Activated CD4-positive, alpha-beta T cell treated with anti-CD3 and anti-CD28 coated beads, Interleukin-2, amount 50 U/mL, for 1 hour (primary cell): ENCODE data around the gene TSHZ2.
"Not testable (repeated sequence)": the region's sequence is repeated elsewhere in the genome, so short reads cannot be mapped to it uniquely, and the experiment has no call there.

ENCODE experiments used
- DNase-seq: peaks from one replicate; pipeline ENCODE4 v3.0.0-alpha.2; 2020

The TSHZ2 gene

GRCh38 chr20:53402233-53403005 lies 430.3 kb downstream of the TSHZ2 start:
- DNase-seq, result no peak

- no peak for DNase-seq
These were observed 430.9 kb downstream of the TSHZ2 start for GRCh38 chr20:53403029-53403428.

GRCh38 chr20:53405139-53405538 lies 433.0 kb downstream of the TSHZ2 start:
- no peak for DNase-seq

- no peak for DNase-seq
These were observed 434.4 kb downstream of the TSHZ2 start for GRCh38 chr20:53406580-53406979.

- no peak for DNase-seq
These were observed 436.7 kb downstream of the TSHZ2 start for GRCh38 chr20:53408691-53409446.

- DNase-seq, result no peak
These were observed 437.2 kb downstream of the TSHZ2 start for GRCh38 chr20:53409447-53409717.

GRCh38 chr20:53411129-53411528 lies 439.0 kb downstream of the TSHZ2 start:
- DNase-seq, result no peak

GRCh38 chr20:53411891-53412290 lies 439.7 kb downstream of the TSHZ2 start:
- DNase-seq, result no peak

DNA sequence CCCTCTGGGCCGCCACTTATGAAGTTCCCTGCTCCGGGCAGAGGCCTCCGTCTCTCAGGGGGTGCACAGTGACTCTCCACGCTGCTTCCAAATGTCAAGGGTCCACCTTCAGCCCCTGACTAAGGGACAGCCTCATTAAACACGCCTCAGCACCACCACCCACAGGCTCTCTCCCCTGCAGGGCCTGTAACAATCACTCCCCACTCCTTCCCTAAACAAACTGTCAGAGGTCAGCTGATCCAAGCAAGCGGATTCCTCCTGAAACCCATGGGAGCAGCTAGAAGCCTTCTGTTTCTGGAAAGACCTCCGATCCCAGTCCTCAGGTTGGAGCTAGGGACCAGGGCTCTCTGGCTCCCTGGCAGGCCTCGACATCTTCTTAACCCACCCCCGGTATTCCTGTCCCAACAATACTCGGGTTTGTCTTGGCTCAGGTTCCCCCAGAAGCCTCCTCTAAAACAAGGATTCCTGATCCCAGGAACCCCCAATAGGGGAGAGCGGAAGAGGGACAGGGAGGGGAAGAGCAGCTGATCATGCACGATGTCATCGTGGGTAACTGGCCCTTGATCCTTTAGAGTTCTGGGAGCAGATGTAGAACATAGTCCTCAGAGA lies 440.5 kb downstream of the TSHZ2 start:
- no peak for DNase-seq

- DNase-seq, result peak; percentile 26
These were observed 441.1 kb downstream of the TSHZ2 start for GRCh38 chr20:53413186-53413631.

DNA sequence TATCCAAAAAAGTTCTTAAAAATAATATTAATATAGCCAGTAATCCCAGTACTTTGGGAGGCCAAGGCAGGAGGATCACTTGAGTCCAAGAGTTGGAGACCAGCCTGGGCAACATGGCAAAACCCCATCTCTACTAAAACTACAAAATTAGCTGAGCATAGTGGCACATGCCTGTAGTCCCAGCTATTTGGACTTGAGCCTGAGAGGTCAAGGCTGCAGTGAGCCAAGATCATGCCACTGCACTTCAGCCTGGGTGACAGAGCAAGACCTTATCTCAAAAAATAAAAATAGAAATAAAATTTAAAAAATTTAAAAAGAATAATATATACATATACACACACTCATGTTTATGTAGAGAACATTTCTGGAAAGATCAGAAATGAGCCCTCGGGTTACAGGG lies 441.7 kb downstream of the TSHZ2 start:
- DNase-seq, result not testable (repeated sequence)

GRCh38 chr20:53419693-53420460 lies 447.7 kb downstream of the TSHZ2 start:
- DNase-seq, result no peak

GRCh38 chr20:53421343-53421742 lies 449.2 kb downstream of the TSHZ2 start:
- DNase-seq, result no peak

GRCh38 chr20:53422039-53422438 lies 449.9 kb downstream of the TSHZ2 start:
- no peak for DNase-seq

DNA sequence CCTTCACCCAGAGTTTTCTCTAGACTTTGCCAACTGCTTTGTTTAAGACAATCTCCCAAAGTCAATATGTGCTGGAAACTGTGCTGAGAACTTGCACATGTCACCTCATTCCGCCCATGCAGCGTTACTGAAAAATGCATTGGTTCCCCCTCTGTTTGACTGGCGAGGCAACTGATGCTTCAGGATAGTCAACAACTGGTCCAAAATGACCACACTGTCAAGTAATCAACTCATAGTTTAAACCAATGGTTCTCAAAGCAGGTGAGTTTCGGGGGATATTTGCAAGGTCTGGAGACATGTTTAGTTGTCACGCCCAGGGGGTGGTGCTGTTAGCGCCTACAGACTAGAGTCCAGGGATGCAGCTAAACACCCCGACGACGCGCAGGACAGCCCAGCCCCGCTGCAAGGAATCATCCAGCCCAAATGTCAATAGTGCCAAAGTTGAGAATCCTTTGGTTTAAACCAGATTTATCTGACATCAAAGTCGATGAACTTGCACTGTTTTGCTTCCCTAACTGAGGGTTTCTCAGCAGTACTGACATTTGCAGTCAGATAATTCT lies 451.5 kb downstream of the TSHZ2 start:
- no peak for DNase-seq

- no peak for DNase-seq
These were observed 453.3 kb downstream of the TSHZ2 start for GRCh38 chr20:53425481-53425880.

DNA sequence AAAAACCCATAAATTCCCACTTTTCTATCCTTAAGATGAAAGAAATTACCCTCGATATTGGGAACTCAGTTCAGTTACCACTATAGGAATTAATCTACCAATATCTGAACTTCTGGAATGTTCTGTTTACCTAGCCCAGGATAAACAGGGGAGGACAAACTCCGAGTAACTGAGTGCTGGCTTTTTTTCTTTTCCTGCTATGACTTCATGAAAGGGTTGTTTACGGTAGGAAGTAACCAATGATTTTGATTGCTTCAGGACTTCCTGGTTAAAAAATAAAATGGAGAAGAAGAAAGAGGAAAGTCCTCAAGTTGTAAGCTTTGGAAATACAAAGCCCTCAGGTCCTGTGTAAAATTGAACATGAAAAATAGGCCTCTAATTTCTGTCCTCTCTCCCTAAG lies 453.8 kb downstream of the TSHZ2 start:
- DNase-seq, result no peak

DNA sequence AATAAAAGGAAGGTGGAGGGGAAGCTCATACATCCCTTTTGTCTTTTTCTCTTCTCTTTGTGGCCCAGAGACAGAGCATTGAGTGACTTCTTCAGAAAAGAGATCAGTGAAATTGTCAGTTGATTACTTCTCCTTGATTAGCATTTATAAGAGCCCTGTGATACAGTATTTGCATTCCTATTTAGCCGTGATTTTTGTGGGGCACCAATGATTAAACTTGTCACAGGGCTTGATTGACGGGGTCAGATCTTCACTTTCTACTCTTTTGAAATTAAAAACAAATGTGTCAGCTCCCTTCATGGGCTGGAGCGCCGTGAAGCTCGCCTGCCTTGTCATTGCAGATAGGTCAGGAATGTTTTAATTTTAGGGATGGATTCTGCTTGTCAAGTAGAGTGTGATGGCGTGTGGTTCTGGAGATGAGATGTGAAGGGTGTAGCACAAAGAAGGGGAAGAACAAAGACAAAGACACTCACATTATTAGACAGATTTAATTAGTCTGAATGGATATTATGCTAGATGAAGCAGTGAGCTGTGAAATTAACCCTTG lies 454.7 kb downstream of the TSHZ2 start:
- DNase-seq, result no peak

- no peak for DNase-seq
These were observed 455.8 kb downstream of the TSHZ2 start for GRCh38 chr20:53427951-53428350.

GRCh38 chr20:53428588-53428987 lies 456.4 kb downstream of the TSHZ2 start:
- DNase-seq, result no peak

GRCh38 chr20:53428996-53429395 lies 456.8 kb downstream of the TSHZ2 start:
- DNase-seq, result no peak

DNA sequence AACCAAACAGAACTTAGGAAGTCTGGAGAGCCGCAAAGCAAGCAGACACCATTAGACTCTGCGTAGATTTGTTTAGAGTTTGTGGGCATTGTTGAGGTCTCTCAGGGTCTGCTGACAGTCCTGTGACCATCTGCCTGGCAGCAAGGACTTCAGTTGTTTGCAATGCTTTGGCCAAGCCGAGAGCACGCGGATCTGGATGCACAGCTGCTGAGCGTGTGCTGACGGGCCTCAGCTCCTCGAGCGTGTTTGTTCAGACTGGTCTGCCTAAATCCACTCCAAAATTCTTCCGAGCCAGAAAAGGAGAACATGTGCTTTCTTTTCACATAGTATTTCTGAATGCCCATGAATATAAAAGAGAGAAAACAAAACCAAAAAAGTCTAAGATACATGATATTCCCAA lies 462.5 kb downstream of the TSHZ2 start:
- DNase-seq, result no peak

GRCh38 chr20:53436927-53437326 lies 464.8 kb downstream of the TSHZ2 start:
- not testable (repeated sequence) for DNase-seq
